Right kidney (tissue), 1 donor: ENCODE data around the gene MYH9.
"Not testable (repeated sequence)": the region's sequence is repeated elsewhere in the genome, so short reads cannot be mapped to it uniquely, and the experiment has no call there.

Experiments
- DNase-seq: peaks from one replicate; pipeline ENCODE4 v3.0.0-alpha.2; 2016

The MYH9 gene

GRCh38 chr22:36292823-36293530, 94.8 kb downstream of the MYH9 start:
- DNase-seq, result no peak

GRCh38 chr22:36291831-36292740, 95.7 kb downstream of the MYH9 start:
- DNase-seq, result no peak

GRCh38 chr22:36290391-36291075, 97.2 kb downstream of the MYH9 start:
- not testable (repeated sequence) for DNase-seq

- DNase-seq, result not testable (repeated sequence)
These were observed 97.8 kb downstream of the MYH9 start for GRCh38 chr22:36289948-36290371.

GRCh38 chr22:36289406-36289870, 98.3 kb downstream of the MYH9 start:
- no peak for DNase-seq

- no peak for DNase-seq
These were observed 99.0 kb downstream of the MYH9 start for GRCh38 chr22:36288571-36289405.

- no peak for DNase-seq
These were observed 99.8 kb downstream of the MYH9 start for GRCh38 chr22:36287881-36288515.

GRCh38 chr22:36286096-36286957, 101.4 kb downstream of the MYH9 start:
- DNase-seq, result peak; percentile 49

- DNase-seq, result no peak
These were observed 102.2 kb downstream of the MYH9 start for GRCh38 chr22:36285545-36285944.

GRCh38 chr22:36285017-36285416, 102.8 kb downstream of the MYH9 start:
- DNase-seq, result no peak

- DNase-seq, result no peak
These were observed 103.6 kb downstream of the MYH9 start for GRCh38 chr22:36284171-36284571.

GRCh38 chr22:36282328-36282831, 105.4 kb downstream of the MYH9 start:
- DNase-seq, result no peak

- DNase-seq, result peak; percentile 28
These were observed 105.9 kb downstream of the MYH9 start for GRCh38 chr22:36281781-36282327.

- no peak for DNase-seq
These were observed 107.4 kb downstream of the MYH9 start for GRCh38 chr22:36280379-36280778.

- no peak for DNase-seq
These were observed 108.5 kb downstream of the MYH9 start for GRCh38 chr22:36279219-36279666.

- peak; percentile 52 for DNase-seq
These were observed 110.1 kb downstream of the MYH9 start for GRCh38 chr22:36277482-36278291.

GRCh38 chr22:36274531-36274930, 113.2 kb downstream of the MYH9 start:
- DNase-seq, result no peak

GRCh38 chr22:36271951-36272350, 115.8 kb downstream of the MYH9 start:
- not testable (repeated sequence) for DNase-seq

- DNase-seq, result not testable (repeated sequence)
These were observed 116.5 kb downstream of the MYH9 start for GRCh38 chr22:36271231-36271630.
